HG03060 (cell line): ENCODE data around the gene SLC16A12.
"Not testable (repeated sequence)": the region's sequence is repeated elsewhere in the genome, so short reads cannot be mapped to it uniquely, and the experiment has no call there.

Source experiments
- ATAC-seq: cut with Tn5 transposase; IDR thresholded peaks from one replicate; pipeline ENCODE4 v1.9.1; 2021; ENCODE audit warnings: low read depth, moderate number of reproducible peaks; ENCODE audit not compliant: unreplicated experiment

Gene SLC16A12

GRCh38 chr10:89398003-89398749, 137.2 kb downstream of the SLC16A12 start:
- no peak for ATAC-seq

- ATAC-seq: no peak
Observed at GRCh38 chr10:89395141-89395540, 140.3 kb downstream of the SLC16A12 start.

- ATAC-seq: no peak
Observed at GRCh38 chr10:89393898-89394297, 141.5 kb downstream of the SLC16A12 start.

- ATAC-seq: no peak
Observed at GRCh38 chr10:89392974-89393373, 142.4 kb downstream of the SLC16A12 start.

GRCh38 chr10:89391907-89392756, 143.3 kb downstream of the SLC16A12 start, which contains the start of gene IFIT1:
TSS of gene IFIT1 (plus strand) at chr10:89392623. CDS start at chr10:89392713, 90 bp downstream.
- peak; percentile 48 for ATAC-seq

- not testable (repeated sequence) for ATAC-seq
Observed at GRCh38 chr10:89391226-89391576, 144.2 kb downstream of the SLC16A12 start.

- ATAC-seq: no peak
Observed at GRCh38 chr10:89390476-89391225, 144.7 kb downstream of the SLC16A12 start.

GRCh38 chr10:89389254-89389653, 146.1 kb downstream of the SLC16A12 start:
- no peak for ATAC-seq

- ATAC-seq: no peak
Observed at GRCh38 chr10:89388806-89389205, 146.6 kb downstream of the SLC16A12 start.

- ATAC-seq: no peak
Observed at GRCh38 chr10:89384474-89385340, 150.7 kb downstream of the SLC16A12 start.

GRCh38 chr10:89382757-89383156, 152.6 kb downstream of the SLC16A12 start:
- ATAC-seq: no peak
